ENCODE data around the gene NDUFA12.
"Not testable (repeated sequence)": the region's sequence is repeated elsewhere in the genome, so short reads cannot be mapped to it uniquely, and the experiment has no call there.

The NDUFA12 gene

GRCh38 chr12:94987076-94987669 lies 16.3 kb downstream of the NDUFA12 start:
- TF ChIP-seq, protein P1, sequence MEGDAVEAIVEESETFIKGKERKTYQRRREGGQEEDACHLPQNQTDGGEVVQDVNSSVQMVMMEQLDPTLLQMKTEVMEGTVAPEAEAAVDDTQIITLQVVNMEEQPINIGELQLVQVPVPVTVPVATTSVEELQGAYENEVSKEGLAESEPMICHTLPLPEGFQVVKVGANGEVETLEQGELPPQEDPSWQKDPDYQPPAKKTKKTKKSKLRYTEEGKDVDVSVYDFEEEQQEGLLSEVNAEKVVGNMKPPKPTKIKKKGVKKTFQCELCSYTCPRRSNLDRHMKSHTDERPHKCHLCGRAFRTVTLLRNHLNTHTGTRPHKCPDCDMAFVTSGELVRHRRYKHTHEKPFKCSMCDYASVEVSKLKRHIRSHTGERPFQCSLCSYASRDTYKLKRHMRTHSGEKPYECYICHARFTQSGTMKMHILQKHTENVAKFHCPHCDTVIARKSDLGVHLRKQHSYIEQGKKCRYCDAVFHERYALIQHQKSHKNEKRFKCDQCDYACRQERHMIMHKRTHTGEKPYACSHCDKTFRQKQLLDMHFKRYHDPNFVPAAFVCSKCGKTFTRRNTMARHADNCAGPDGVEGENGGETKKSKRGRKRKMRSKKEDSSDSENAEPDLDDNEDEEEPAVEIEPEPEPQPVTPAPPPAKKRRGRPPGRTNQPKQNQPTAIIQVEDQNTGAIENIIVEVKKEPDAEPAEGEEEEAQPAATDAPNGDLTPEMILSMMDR (IDR thresholded peaks at IDR 0.05; ENCODE audit: low read length, missing control alignments) = no peak
- H3K4me3 ChIP-seq (replicated peaks; ENCODE audit: low read depth, low read length) = no peak overlapping the region
- no peak for DNase-seq (ENCODE audit: low read depth)

DNA sequence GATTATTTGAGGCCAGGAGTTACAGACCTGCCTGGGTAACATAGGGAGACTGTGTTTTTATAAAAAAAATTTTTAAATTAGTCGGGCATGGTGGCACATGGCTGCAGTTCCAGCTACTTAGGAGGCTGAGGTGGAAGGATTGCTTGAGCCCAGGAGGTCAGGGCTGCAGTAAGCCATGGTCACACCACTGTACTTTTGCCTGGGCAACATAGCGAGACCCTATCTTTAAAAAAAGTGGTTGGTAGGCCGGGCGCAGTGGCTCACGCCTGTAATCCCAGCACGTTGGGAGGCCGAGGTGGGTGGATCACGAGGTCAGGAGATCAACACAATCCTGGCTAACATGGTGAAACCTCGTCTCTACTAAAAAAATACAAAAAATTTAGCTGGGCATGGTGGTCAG lies 18.4 kb downstream of the NDUFA12 start:
- H3K4me3 ChIP-seq (replicated peaks; ENCODE audit: low read depth, low read length); DNase-seq (ENCODE audit: low read depth): not testable (repeated sequence)

DNA sequence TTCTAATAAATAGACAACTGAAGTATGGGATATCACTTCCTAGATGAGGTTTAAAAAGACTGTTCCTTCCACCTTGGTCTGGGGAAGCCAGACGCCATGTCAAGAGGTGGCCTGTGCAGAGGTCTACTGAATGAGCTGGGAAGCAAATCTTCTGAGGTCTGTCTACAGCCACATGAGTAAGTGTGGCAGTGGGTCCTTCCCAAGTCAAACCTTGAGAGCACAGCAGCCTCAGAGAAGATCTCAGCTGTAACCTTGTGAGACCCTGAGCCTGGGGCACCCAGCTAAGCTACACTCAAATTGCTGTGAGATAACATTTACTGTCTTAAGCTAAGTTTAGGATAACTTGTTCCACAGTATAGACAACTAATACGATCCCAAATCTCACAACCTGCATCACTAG lies 20.2 kb downstream of the NDUFA12 start:
- TF ChIP-seq, protein P1 (IDR thresholded peaks at IDR 0.05; ENCODE audit: low read length, missing control alignments) = no peak
- no peak overlapping the region for H3K4me3 ChIP-seq (replicated peaks; ENCODE audit: low read depth, low read length)
- DNase-seq (ENCODE audit: low read depth) = no peak

- no peak for DNase-seq (ENCODE audit: low read depth)
- H3K4me3 ChIP-seq (replicated peaks; ENCODE audit: low read depth, low read length) = no peak overlapping the region
- TF ChIP-seq, protein P1 (IDR thresholded peaks at IDR 0.05; ENCODE audit: low read length, missing control alignments) = no peak
Measured at GRCh38 chr12:94982456-94982855, 21.0 kb downstream of the NDUFA12 start.

- TF ChIP-seq, protein P1 (IDR thresholded peaks at IDR 0.05; ENCODE audit: low read length, missing control alignments) = peak; percentile 26
- DNase-seq (ENCODE audit: low read depth) = peak; percentile 42
- H3K4me3 ChIP-seq (replicated peaks; ENCODE audit: low read depth, low read length) = no peak overlapping the region
Measured at GRCh38 chr12:94980577-94980976, 22.9 kb downstream of the NDUFA12 start.

- no peak overlapping the region for H3K4me3 ChIP-seq (replicated peaks; ENCODE audit: low read depth, low read length)
- TF ChIP-seq, protein P1 (IDR thresholded peaks at IDR 0.05; ENCODE audit: low read length, missing control alignments) = no peak
- no peak for DNase-seq (ENCODE audit: low read depth)
Measured at GRCh38 chr12:94979941-94980340, 23.6 kb downstream of the NDUFA12 start.

DNA sequence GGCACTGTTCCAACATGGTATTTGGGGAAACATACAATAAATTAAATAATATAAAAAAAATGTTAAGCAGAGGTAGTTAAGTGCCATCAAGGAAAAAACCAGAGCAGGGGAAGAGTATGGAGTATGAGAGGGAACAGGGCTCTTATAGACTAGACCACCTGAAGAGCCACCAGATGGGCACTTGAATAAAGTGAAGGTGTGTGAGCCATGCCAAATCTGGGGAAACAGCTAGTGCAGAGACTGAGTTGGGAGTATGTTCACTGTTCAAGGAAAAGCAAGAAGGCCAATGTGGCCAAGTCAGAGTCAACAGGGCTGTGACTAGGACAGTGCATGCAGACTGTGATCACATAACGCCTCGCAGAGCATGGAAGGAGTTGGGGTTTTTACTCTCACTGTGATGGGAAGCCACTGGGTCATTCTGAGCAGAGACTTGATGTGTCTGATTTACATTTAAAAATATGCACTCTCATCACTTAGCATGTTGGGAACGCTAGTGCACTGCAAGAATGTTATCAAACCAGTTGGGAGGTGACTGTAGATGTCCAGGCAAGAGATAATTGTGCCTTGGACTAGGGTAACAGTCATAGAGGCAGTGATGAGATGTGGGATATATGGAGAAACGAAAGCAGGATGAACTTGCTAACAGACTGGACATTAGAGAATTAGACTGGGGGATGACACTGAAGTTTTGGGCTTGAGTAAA lies 25.6 kb downstream of the NDUFA12 start:
- H3K4me3 ChIP-seq (replicated peaks; ENCODE audit: low read depth, low read length) = no peak overlapping the region
- no peak for DNase-seq (ENCODE audit: low read depth)
- TF ChIP-seq, protein P1 (IDR thresholded peaks at IDR 0.05; ENCODE audit: low read length, missing control alignments) = no peak

Data from fibroblast of pulmonary artery (primary cell).